Lower lobe of right lung (tissue), 2 donors: ENCODE measurements around the gene ANKRD10. TPM values are rescaled to one million over a fixed set of nuclear protein-coding genes. Genes with fewer than 3 reads are reported as not detected.

Experiments used
- ATAC-seq, 2 donors: fragments of 200-7000 bp; cut with Tn5 transposase; one replicate each; pipeline ENCODE4 v1.9.1; 2020 to 2022; ENCODE audit warnings: mild to moderate bottlenecking in 2 of 2, moderate library complexity in 2 of 2
- DNase-seq: peaks from one replicate; pipeline ENCODE4 v3.0.0-alpha.2; 2020
- H3K27ac ChIP-seq: fragments of 200-600 bp; one replicate; pipeline ENCODE4 v1.8.0; 2022
- H3K27me3 ChIP-seq: fragments of 200-600 bp; one replicate; pipeline ENCODE4 v1.8.0; 2022; ENCODE audit warnings: low read depth
- H3K36me3 ChIP-seq: fragments of 200-600 bp; one replicate; pipeline ENCODE4 v1.8.0; 2022; ENCODE audit warnings: mild to moderate bottlenecking
- H3K4me1 ChIP-seq: fragments of 200-600 bp; one replicate; pipeline ENCODE4 v1.8.0; 2022
- H3K4me3 ChIP-seq: fragments of 200-600 bp; one replicate; pipeline ENCODE4 v1.8.0; 2022; ENCODE audit warnings: mild to moderate bottlenecking
- H3K9me3 ChIP-seq: fragments of 200-600 bp; one replicate; pipeline ENCODE4 v1.8.0; 2022
- intact Hi-C: fragments of 100-400 bp; cut with DNase I; formaldehyde crosslinking; loops from one replicate; pipeline ENCODE4 v1.11.0; 2022
- total RNA-seq: library from RNA; stranded (reverse); fragmentation: NEBNext Ultra II Directional; extraction: Animal tissue kit (Norgen Biotek cat#: 25700); gene quantifications from one replicate; pipeline ENCODE4 v1.2.1, GENCODE V29; 2021
- TF ChIP-seq, protein P1 (sequence below): fragments of 200-600 bp; IDR thresholded peaks from one replicate; pipeline ENCODE4 v1.8.0; 2022; ENCODE audit warnings: antibody characterized with exemption, mild to moderate bottlenecking
- donor health status: DM: no; HTN: yes; CAD: no; lungs with severe emphysema.

ANKRD10 gene
- total RNA-seq, 1 donor from 2014 or later = 132 TPM

DNA sequence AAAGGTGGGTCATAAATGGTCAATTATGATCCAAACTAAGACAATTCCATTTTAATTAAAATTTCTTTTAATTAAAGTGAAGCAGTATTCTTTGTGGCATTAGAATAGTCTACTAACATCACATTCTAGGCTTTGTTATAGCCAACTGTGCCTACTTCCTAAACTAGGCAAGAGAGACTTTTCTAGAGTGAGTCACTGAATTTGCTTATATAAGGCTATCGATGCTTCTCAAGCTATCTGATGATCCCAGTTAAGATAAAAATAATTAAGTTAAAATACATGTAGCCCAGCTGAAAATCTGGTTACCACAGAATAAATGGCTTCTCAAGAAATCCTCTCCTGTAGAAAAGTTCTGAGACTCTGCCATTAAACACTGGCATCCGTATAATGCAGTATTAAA is 12.5 kb downstream of the ANKRD10 start:
- Histone ChIP-seq H3K36me3 (peaks cover 79% of the 10 kb centered on the region), H3K27me3 (no peaks in the 10 kb centered on the region), H3K4me1 (peaks cover 13% of the 10 kb centered on the region), H3K27ac (no peak overlapping the region), H3K4me3 (no peak overlapping the region), H3K9me3 (no peaks in the 10 kb centered on the region)
- no peak for ATAC-seq
- TF ChIP-seq, protein P1, sequence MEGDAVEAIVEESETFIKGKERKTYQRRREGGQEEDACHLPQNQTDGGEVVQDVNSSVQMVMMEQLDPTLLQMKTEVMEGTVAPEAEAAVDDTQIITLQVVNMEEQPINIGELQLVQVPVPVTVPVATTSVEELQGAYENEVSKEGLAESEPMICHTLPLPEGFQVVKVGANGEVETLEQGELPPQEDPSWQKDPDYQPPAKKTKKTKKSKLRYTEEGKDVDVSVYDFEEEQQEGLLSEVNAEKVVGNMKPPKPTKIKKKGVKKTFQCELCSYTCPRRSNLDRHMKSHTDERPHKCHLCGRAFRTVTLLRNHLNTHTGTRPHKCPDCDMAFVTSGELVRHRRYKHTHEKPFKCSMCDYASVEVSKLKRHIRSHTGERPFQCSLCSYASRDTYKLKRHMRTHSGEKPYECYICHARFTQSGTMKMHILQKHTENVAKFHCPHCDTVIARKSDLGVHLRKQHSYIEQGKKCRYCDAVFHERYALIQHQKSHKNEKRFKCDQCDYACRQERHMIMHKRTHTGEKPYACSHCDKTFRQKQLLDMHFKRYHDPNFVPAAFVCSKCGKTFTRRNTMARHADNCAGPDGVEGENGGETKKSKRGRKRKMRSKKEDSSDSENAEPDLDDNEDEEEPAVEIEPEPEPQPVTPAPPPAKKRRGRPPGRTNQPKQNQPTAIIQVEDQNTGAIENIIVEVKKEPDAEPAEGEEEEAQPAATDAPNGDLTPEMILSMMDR = no peak
- intact Hi-C loops = no loop called here
- no peak for DNase-seq

DNA sequence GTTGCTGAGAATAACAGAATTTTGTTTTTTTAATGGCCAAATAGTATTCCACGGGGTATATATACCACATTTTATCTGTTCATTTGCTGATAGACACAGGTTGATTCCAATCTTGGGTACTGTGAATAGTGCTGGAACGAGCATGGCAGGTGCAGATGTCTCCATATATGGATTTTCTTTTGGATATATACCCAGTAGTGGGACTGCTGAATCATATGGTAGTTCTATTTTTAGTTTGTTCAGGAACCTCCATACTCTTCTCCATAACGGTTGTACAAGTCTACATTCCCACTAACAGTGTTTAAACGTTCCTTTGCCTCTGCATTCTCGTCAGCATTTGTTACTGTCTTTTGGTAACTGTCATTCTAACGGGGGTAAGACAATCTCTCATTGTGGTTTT is 17.3 kb downstream of the ANKRD10 start:
- intact Hi-C loops = no loop called here
- H3K36me3 ChIP-seq = peaks cover 68% of the 10 kb centered on the region
- no peaks in the 10 kb centered on the region for H3K9me3 ChIP-seq
- H3K4me1 ChIP-seq = no peaks in the 10 kb centered on the region
- no peak for DNase-seq
- no peak for ATAC-seq
- H3K27ac ChIP-seq = no peak overlapping the region
- H3K27me3 ChIP-seq = no peaks in the 10 kb centered on the region
- TF ChIP-seq, protein P1 = no peak
- H3K4me3 ChIP-seq = no peak overlapping the region

DNA sequence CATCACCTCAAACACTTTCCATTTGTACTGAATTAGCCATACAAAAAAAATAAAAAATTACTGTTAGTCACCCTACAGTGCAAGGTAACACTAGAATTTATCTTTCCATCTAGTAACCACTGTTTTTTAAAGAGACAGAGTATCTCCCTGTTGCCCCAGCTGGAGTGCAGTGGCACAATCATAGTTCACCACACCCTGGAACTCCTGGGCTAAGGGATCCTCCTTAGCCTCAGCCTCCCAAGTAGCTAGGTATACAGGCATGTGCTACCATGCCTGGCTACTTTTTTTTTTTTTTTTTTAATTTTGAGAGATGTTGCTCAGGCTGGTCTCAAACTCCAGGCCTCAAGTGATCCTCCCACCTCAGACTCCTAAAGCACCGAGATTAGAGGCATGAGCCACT is 17.9 kb downstream of the ANKRD10 start:
- H3K27ac ChIP-seq = no peak overlapping the region
- DNase-seq (no peak), ATAC-seq (no peak)
- H3K9me3 ChIP-seq = no peaks in the 10 kb centered on the region
- no peaks in the 10 kb centered on the region for H3K4me1 ChIP-seq
- no peaks in the 10 kb centered on the region for H3K27me3 ChIP-seq
- no peak overlapping the region for H3K4me3 ChIP-seq
- peaks cover 68% of the 10 kb centered on the region for H3K36me3 ChIP-seq
- intact Hi-C loops = no loop called here
- TF ChIP-seq, protein P1 = no peak

DNA sequence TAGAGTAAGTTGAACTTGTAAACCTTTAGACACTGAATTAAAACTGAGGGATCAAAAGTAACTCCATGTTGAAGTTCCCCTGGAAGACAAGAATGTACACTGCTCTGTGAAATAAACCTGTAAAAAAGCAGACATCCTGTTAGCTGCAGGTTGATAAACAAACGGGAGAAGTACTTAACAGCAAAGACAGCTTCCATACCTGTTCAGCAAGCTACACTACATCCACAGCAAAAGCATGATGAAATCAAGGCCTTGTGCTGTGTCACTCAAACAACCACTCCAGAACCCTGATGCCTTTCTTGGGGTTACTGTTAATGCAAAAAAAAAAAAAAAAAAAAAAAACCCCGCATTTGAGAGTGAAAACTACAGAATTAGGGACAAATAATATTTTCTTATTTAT is 20.8 kb downstream of the ANKRD10 start:
- Histone ChIP-seq H3K27me3 (no peaks in the 10 kb centered on the region), H3K4me3 (no peak overlapping the region), H3K9me3 (no peaks in the 10 kb centered on the region), H3K27ac (no peak overlapping the region), H3K36me3 (peaks cover 65% of the 10 kb centered on the region), H3K4me1 (no peaks in the 10 kb centered on the region)
- DNase-seq (no peak), ATAC-seq (peak in 1 of 2 donors; percentile 38)
- intact Hi-C loops = no loop called here
- TF ChIP-seq, protein P1 = no peak

DNA sequence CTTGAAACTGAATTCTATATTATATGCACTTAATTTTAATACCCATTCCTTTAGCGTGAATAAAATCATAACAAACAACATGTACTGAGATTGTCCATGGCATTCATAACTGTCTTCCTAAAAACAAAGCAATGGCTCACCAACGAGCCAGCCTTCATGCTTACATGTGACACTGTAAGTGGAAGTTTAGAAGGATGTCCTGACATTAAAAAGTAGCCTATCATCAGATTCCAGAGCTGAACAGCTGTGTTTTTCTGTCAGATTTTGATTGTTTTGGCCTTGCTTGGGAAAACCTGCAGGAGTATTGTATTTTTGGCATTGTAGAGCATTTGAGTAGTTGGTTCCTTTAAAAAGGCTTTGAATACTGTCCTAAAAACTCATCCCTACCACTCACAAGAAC is 21.3 kb downstream of the ANKRD10 start:
- TF ChIP-seq, protein P1 = no peak
- Histone ChIP-seq H3K27ac (no peak overlapping the region), H3K9me3 (no peaks in the 10 kb centered on the region), H3K4me1 (no peaks in the 10 kb centered on the region), H3K27me3 (no peaks in the 10 kb centered on the region), H3K36me3 (peaks cover 60% of the 10 kb centered on the region), H3K4me3 (no peak overlapping the region)
- no peak for DNase-seq
- intact Hi-C loops = no loop called here
- ATAC-seq = no peak
